ENCODE results near the gene RAF1. TPM values are rescaled to one million over a fixed set of nuclear protein-coding genes. Genes with fewer than 3 reads are reported as not detected.
A peak's percentile ranks its signal among the peaks of the same experiment; 100 is the strongest.
"Not testable (repeated sequence)": the region's sequence is repeated elsewhere in the genome, so short reads cannot be mapped to it uniquely, and the experiment has no call there.

RAF1 gene
- total RNA-seq, 4 donors from 2014 or later: 151 to 174 (median 163) TPM

- intact Hi-C loops (cut with DNase I): no loop called here
Observed at GRCh38 chr3:12638105-12638504, 25.8 kb downstream of the RAF1 start.

GRCh38 chr3:12633108-12633507 is 30.8 kb downstream of the RAF1 start:
- Histone ChIP-seq H3K27me3 (no peaks in the 10 kb centered on the region), H3K4me1 (peaks cover 43 to 57% of the 10 kb centered on the region in 2 donors), H3K27ac (peak overlapping the region in 2 of 3 donors; percentile 31 to 40), H3K9me3 (no peaks in the 10 kb centered on the region), H3K36me3 (no peaks in the 10 kb centered on the region), H3K4me3 (replicated peaks in 1 of 3) (no peak overlapping the region)
- no peak for DNase-seq
- intact Hi-C loops (cut with DNase I): no loop called here
- TF ChIP-seq POLR2A (IDR thresholded peaks at IDR 0.05): no peak
- TF ChIP-seq, protein P1, sequence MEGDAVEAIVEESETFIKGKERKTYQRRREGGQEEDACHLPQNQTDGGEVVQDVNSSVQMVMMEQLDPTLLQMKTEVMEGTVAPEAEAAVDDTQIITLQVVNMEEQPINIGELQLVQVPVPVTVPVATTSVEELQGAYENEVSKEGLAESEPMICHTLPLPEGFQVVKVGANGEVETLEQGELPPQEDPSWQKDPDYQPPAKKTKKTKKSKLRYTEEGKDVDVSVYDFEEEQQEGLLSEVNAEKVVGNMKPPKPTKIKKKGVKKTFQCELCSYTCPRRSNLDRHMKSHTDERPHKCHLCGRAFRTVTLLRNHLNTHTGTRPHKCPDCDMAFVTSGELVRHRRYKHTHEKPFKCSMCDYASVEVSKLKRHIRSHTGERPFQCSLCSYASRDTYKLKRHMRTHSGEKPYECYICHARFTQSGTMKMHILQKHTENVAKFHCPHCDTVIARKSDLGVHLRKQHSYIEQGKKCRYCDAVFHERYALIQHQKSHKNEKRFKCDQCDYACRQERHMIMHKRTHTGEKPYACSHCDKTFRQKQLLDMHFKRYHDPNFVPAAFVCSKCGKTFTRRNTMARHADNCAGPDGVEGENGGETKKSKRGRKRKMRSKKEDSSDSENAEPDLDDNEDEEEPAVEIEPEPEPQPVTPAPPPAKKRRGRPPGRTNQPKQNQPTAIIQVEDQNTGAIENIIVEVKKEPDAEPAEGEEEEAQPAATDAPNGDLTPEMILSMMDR (IDR thresholded peaks at IDR 0.05): no peak
- WGBS, 2 donors: 84 to 85% methylated on average over 4 of the region's 4 CpGs

More at GRCh38 chr3:12638105-12638504, 25.8 kb downstream of the RAF1 start:
- no peaks in the 10 kb centered on the region for H3K27me3 ChIP-seq
- peaks cover 7 to 20% of the 10 kb centered on the region in 2 donors for H3K4me1 ChIP-seq
- H3K4me3 ChIP-seq (replicated peaks in 1 of 3): no peak overlapping the region
- H3K9me3 ChIP-seq: no peaks in the 10 kb centered on the region
- H3K36me3 ChIP-seq: no peaks in the 10 kb centered on the region
- no peak for DNase-seq
- 44 to 45% methylated on average over 1 of the region's 1 CpG for WGBS, 2 donors
- no peak for TF ChIP-seq POLR2A (IDR thresholded peaks at IDR 0.05)
- H3K27ac ChIP-seq: no peak overlapping the region

DNA sequence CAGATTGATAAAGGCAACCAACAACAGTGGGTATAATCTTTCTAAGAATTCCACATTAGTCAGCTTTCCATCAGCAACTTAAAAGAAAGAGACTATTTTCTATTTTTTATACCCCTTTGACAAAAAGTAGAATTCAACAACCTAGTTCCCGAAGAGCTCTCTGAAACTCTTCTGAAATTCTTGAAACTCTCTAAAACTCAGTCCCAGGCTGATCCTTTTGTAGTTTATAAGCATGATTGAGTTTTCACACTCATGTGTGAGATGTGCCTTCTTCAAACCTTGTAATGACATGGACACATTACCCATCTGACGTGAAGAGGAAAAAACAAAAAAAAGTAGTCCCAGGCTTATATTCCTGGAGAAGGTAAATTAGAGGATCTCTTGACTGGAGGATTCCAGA is 31.4 kb downstream of the RAF1 start:
- Histone ChIP-seq H3K27me3 (no peaks in the 10 kb centered on the region), H3K36me3 (no peaks in the 10 kb centered on the region), H3K9me3 (no peaks in the 10 kb centered on the region), H3K4me1 (peaks cover 46 to 59% of the 10 kb centered on the region in 2 donors), H3K27ac (peak overlapping the region; percentile 30 to 40 (median 31)), H3K4me3 (replicated peaks in 1 of 3) (no peak overlapping the region)
- TF ChIP-seq POLR2A (IDR thresholded peaks at IDR 0.05): no peak
- TF ChIP-seq, protein P1 (IDR thresholded peaks at IDR 0.05): no peak
- intact Hi-C loops (cut with DNase I): no loop called here
- DNase-seq: no peak
- 19 to 46% methylated on average over 2 of the region's 2 CpGs for WGBS, 2 donors

- WGBS, 2 donors: 91 to 92% methylated on average over 7 of the region's 7 CpGs
- H3K4me3 ChIP-seq (replicated peaks in 1 of 3); DNase-seq; H3K9me3 ChIP-seq; intact Hi-C loops (cut with DNase I); H3K27ac ChIP-seq; H3K36me3 ChIP-seq; H3K27me3 ChIP-seq: not testable (repeated sequence)
- peaks cover 54 to 76% of the 10 kb centered on the region in 2 donors for H3K4me1 ChIP-seq
Observed at GRCh38 chr3:12630843-12631242, 33.1 kb downstream of the RAF1 start.

GRCh38 chr3:12630292-12630691 is 33.6 kb downstream of the RAF1 start:
- H3K4me1 ChIP-seq: peaks cover 57 to 82% of the 10 kb centered on the region in 2 donors
- no peak overlapping the region for H3K4me3 ChIP-seq (replicated peaks in 1 of 3)
- WGBS, 2 donors: 83 to 85% methylated on average over 2 of the region's 2 CpGs
- no peak for DNase-seq
- no peaks in the 10 kb centered on the region for H3K36me3 ChIP-seq
- no peaks in the 10 kb centered on the region for H3K27me3 ChIP-seq
- intact Hi-C loops (cut with DNase I): no loop called here
- no peak for TF ChIP-seq POLR2A (IDR thresholded peaks at IDR 0.05)
- TF ChIP-seq, protein P1 (IDR thresholded peaks at IDR 0.05): no peak
- no peaks in the 10 kb centered on the region for H3K9me3 ChIP-seq
- H3K27ac ChIP-seq: peak overlapping the region in 1 of 3 donors; percentile 19

DNA sequence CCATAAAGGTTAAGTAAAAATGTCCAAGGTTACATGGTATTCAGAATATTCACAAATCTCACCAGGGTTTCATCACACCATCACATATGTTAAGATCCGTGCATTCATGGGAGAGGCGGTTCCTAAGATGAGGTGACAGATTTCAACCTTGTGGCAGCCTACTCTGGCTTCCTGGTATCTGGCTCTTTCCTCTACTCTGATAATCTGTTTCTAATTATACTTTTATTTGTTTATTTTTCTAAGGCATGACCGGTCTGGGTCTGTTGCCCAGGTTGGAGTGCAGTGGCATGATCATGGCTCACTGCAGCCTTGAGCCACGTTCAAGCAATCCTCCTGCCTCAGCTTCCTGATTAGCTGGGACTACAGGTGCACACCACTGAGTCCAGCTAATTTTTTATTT is 34.4 kb downstream of the RAF1 start:
- Histone ChIP-seq H3K4me3 (replicated peaks in 1 of 3) (no peak overlapping the region), H3K27ac (peak overlapping the region in 2 of 3 donors; percentile 19 to 33), H3K9me3 (no peaks in the 10 kb centered on the region), H3K36me3 (no peaks in the 10 kb centered on the region), H3K27me3 (no peaks in the 10 kb centered on the region), H3K4me1 (peaks cover 60 to 89% of the 10 kb centered on the region in 2 donors)
- 43 to 45% methylated on average over 4 of the region's 4 CpGs for WGBS, 2 donors
- intact Hi-C loops (cut with DNase I): no loop called here
- no peak for TF ChIP-seq POLR2A (IDR thresholded peaks at IDR 0.05)
- TF ChIP-seq, protein P1 (IDR thresholded peaks at IDR 0.05): no peak
- DNase-seq: peak; percentile 58 to 76
